ENCODE measurements around the gene MIGA2. TPM values are rescaled to one million over a fixed set of nuclear protein-coding genes. Genes with fewer than 3 reads are reported as not detected.

MIGA2 gene
- total and polyA plus RNA-seq, 9 of the 15 experiments (the other 6 are each of a cell fraction or from before 2014, with no cell fraction given), result 0.15 to 54.1 (median 18.0) TPM

DNA sequence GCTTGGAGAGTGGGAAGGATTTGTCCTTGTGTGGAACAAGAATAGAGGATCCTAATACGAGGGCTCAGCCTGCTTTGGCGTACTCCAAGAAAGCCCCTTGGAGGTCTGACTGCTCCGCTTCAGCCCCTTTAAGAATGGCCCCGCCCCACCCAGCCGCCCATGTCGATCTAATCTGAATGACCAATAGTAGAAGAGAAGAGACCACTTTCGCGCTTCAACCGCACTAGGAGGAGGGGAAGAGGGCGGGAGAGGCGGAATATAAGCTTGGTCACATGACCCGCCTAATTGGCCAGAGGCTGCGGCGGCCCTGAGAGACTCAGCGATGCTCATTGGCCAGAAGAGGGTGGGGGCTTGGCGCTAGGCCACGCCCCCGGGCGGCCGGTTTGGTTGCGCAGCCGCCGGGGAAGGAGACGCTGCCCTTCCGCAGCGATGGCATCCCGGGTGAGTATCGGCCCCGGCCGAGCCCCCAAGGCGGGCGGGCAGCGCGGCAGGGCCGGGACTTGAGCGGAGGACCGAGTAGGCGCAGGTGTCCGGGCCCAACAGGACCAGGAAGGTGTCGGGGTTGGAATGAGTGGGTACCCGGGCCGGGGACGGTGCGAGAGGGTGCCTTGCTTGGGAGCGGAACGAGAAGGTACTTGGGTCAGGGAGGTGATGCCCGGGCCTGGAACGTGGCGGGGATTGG lies at the start of gene MIGA2 (continued):
- TF ChIP-seq SREBF2 (CRISPR knock-in tag; IDR thresholded peaks at IDR 0.05) (no peak), CBFA2T2 (conservative IDR thresholded peaks at IDR 0.05) (peak; percentile 85), PHF20 (IDR thresholded peaks at IDR 0.05; ENCODE audit: partially characterized antibody) (peak; percentile 56), XRCC3 (IDR thresholded peaks at IDR 0.05) (no peak), MECOM (CRISPR knock-in tag; IDR thresholded peaks at IDR 0.05) (no peak), CEBPG (CRISPR knock-in tag; IDR thresholded peaks at IDR 0.05) (no peak; the same call in 1 of the 2 replicates), CEBPG (tag; conservative IDR thresholded peaks at IDR 0.05 in 1 of 2, IDR thresholded peaks at IDR 0.05 in 1 of 2) (peak in 1 of 2 experiments; percentile 23; a peak in 1 of 4 replicates), ZC3H11A (IDR thresholded peaks at IDR 0.05; ENCODE audit: low read depth, low read length) (no peak), RNF2 (IDR thresholded peaks at IDR 0.05) (no peak), ZBTB43 (CRISPR knock-in tag; IDR thresholded peaks at IDR 0.05) (no peak), ZKSCAN1 (IDR thresholded peaks at IDR 0.05; ENCODE audit: low read depth, low read length) (0 out of 2 replicates have a peak, but pooled peaks have one; percentile 19), CREB1 (IDR thresholded peaks at IDR 0.05) (no peak), CREB1 (CRISPR knock-in tag; IDR thresholded peaks at IDR 0.05) (0 out of 2 replicates have a peak, but pooled peaks have one; percentile 39), SNIP1 (IDR thresholded peaks at IDR 0.05; ENCODE audit: low read depth) (no peak), BRD9 (IDR thresholded peaks at IDR 0.05; ENCODE audit: low read depth, partially characterized antibody) (no peak), L3MBTL2 (IDR thresholded peaks at IDR 0.05) (peak; percentile 69), RB1 (IDR thresholded peaks at IDR 0.05; ENCODE audit: low read depth) (peak; percentile 52), MTA3 (IDR thresholded peaks at IDR 0.05; ENCODE audit: borderline replicate concordance) (peak; percentile 67; the same call in 1 of the 2 replicates)
- TF ChIP-seq, protein P1, sequence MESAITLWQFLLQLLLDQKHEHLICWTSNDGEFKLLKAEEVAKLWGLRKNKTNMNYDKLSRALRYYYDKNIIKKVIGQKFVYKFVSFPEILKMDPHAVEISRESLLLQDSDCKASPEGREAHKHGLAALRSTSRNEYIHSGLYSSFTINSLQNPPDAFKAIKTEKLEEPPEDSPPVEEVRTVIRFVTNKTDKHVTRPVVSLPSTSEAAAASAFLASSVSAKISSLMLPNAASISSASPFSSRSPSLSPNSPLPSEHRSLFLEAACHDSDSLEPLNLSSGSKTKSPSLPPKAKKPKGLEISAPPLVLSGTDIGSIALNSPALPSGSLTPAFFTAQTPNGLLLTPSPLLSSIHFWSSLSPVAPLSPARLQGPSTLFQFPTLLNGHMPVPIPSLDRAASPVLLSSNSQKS (CRISPR knock-in tag; IDR thresholded peaks at IDR 0.05), result no peak
- TF ChIP-seq, protein P2, sequence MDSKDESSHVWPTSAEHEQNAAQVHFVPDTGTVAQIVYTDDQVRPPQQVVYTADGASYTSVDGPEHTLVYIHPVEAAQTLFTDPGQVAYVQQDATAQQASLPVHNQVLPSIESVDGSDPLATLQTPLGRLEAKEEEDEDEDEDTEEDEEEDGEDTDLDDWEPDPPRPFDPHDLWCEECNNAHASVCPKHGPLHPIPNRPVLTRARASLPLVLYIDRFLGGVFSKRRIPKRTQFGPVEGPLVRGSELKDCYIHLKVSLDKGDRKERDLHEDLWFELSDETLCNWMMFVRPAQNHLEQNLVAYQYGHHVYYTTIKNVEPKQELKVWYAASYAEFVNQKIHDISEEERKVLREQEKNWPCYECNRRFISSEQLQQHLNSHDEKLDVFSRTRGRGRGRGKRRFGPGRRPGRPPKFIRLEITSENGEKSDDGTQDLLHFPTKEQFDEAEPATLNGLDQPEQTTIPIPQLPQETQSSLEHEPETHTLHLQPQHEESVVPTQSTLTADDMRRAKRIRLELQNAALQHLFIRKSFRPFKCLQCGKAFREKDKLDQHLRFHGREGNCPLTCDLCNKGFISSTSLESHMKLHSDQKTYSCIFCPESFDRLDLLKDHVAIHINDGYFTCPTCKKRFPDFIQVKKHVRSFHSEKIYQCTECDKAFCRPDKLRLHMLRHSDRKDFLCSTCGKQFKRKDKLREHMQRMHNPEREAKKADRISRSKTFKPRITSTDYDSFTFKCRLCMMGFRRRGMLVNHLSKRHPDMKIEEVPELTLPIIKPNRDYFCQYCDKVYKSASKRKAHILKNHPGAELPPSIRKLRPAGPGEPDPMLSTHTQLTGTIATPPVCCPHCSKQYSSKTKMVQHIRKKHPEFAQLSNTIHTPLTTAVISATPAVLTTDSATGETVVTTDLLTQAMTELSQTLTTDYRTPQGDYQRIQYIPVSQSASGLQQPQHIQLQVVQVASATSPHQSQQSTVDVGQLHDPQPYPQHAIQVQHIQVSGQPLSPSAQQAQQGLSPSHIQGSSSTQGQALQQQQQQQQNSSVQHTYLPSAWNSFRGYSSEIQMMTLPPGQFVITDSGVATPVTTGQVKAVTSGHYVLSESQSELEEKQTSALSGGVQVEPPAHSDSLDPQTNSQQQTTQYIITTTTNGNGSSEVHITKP (IDR thresholded peaks at IDR 0.05; ENCODE audit: partially characterized antibody), result peak; percentile 56
- TF ChIP-seq, protein P3, sequence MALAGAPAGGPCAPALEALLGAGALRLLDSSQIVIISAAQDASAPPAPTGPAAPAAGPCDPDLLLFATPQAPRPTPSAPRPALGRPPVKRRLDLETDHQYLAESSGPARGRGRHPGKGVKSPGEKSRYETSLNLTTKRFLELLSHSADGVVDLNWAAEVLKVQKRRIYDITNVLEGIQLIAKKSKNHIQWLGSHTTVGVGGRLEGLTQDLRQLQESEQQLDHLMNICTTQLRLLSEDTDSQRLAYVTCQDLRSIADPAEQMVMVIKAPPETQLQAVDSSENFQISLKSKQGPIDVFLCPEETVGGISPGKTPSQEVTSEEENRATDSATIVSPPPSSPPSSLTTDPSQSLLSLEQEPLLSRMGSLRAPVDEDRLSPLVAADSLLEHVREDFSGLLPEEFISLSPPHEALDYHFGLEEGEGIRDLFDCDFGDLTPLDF (CRISPR knock-in tag; IDR thresholded peaks at IDR 0.05), result peak; percentile 68
